Suppressor macrophage treated with lipopolysaccharide for 1 hour (primary cell): ENCODE data around the gene MPDZ.

Experiments
- DNase-seq, 3 donors: peaks; one replicate each; pipeline ENCODE4 v3.0.0-alpha.2; 2020 to 2022

MPDZ gene, protein sequence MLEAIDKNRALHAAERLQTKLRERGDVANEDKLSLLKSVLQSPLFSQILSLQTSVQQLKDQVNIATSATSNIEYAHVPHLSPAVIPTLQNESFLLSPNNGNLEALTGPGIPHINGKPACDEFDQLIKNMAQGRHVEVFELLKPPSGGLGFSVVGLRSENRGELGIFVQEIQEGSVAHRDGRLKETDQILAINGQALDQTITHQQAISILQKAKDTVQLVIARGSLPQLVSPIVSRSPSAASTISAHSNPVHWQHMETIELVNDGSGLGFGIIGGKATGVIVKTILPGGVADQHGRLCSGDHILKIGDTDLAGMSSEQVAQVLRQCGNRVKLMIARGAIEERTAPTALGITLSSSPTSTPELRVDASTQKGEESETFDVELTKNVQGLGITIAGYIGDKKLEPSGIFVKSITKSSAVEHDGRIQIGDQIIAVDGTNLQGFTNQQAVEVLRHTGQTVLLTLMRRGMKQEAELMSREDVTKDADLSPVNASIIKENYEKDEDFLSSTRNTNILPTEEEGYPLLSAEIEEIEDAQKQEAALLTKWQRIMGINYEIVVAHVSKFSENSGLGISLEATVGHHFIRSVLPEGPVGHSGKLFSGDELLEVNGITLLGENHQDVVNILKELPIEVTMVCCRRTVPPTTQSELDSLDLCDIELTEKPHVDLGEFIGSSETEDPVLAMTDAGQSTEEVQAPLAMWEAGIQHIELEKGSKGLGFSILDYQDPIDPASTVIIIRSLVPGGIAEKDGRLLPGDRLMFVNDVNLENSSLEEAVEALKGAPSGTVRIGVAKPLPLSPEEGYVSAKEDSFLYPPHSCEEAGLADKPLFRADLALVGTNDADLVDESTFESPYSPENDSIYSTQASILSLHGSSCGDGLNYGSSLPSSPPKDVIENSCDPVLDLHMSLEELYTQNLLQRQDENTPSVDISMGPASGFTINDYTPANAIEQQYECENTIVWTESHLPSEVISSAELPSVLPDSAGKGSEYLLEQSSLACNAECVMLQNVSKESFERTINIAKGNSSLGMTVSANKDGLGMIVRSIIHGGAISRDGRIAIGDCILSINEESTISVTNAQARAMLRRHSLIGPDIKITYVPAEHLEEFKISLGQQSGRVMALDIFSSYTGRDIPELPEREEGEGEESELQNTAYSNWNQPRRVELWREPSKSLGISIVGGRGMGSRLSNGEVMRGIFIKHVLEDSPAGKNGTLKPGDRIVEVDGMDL (N-terminal part only)

GRCh38 chr9:13279284-13280141 is at the start of gene MPDZ:
MPDZ (minus strand) TSS chr9:13279692; CDS start chr9:13250315, 29,377 bp downstream.
- peak in 2 of 3 donors; percentile 0 to 24 for DNase-seq

DNA sequence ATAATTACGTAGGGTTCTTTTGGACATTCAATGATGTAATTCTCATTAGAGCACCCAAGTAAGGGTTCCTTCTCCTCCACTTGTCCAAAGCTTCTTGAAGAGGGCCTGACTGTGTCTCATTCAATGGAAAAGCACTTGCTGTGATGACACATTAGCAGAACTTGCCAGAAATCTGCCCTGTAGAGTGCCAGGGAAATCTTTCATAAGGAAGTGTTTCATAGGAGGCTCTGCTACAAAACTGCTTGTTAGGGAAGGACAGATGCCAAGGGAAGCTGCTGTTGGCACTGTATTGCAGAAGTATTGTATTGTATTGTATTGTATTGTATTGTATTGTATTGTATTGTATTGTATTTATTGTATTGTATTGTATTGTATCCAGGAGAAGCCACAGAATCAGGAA is 45.5 kb upstream of the MPDZ start:
- no peak for DNase-seq

GRCh38 chr9:13322828-13323550 is 43.5 kb upstream of the MPDZ start:
- DNase-seq = no peak

DNA sequence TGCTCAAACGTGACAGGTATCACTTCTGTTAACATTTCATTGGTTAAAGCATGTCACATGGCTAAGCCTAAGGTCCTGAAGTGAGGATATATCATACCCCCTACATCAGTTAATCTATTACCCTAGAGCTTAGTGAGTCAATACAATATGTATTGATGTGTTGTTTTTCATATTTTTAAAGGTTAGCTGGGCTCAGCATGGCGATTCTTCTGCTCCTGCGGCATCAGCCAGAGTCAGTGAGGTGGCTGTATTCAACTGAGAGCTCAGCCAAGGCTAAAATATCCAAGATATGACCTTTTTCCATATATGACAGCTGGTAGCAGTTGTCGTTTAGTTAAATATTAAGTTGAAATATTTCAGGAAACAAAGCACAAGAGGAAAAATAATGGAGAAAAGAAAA is 38.5 kb upstream of the MPDZ start:
- DNase-seq = peak in 1 of 3 donors; percentile 10

DNA sequence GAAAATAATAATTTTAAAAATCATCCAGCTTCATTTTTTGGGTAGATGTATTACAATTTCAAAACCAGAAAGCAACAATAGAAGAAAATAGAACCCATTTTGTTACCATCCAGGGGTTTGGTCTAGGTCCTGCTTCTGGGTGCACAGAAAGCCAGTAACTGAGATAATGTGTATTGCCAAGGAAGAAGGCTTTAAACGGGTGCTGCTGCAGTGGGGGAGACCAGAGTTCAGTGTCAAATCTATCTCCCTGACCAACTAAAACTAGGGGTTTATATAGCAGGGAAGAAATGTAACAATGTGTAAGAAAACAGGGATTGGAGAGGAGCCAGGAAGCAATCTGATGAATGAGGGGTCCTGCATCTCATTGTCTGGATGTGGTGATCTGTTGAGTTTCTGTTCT is 17.5 kb upstream of the MPDZ start:
- no peak for DNase-seq

GRCh38 chr9:13295556-13295955 is 16.1 kb upstream of the MPDZ start:
- no peak for DNase-seq

DNA sequence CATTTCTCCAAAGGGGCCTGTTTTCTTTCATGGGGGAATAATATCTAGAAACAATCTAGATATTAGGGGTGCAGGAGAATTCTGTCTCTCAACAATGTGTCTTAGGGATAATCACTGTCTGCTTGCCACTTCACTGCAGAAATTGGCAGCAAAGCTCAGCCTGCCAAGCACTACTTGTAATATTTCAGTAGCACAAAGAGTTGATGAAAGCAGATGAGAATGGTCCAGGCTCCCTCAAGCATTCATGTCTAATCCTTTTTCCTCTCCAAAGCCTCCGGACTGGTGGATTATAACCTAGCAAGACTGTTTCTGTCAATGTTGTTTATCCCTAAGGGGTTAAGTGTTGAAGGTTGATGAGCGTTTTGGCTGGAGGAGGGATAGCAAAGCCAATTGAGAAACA is 13.3 kb upstream of the MPDZ start:
- DNase-seq = no peak

GRCh38 chr9:13292158-13292557 is 12.7 kb upstream of the MPDZ start:
- DNase-seq = no peak

GRCh38 chr9:13291718-13292117 is 12.2 kb upstream of the MPDZ start:
- no peak for DNase-seq

- DNase-seq = no peak
Measured at GRCh38 chr9:13284011-13284410, 4.5 kb upstream of the MPDZ start.

GRCh38 chr9:13282998-13283397 is 3.5 kb upstream of the MPDZ start:
- no peak for DNase-seq

GRCh38 chr9:13281356-13282016 is 2.0 kb upstream of the MPDZ start:
- DNase-seq = no peak

DNA sequence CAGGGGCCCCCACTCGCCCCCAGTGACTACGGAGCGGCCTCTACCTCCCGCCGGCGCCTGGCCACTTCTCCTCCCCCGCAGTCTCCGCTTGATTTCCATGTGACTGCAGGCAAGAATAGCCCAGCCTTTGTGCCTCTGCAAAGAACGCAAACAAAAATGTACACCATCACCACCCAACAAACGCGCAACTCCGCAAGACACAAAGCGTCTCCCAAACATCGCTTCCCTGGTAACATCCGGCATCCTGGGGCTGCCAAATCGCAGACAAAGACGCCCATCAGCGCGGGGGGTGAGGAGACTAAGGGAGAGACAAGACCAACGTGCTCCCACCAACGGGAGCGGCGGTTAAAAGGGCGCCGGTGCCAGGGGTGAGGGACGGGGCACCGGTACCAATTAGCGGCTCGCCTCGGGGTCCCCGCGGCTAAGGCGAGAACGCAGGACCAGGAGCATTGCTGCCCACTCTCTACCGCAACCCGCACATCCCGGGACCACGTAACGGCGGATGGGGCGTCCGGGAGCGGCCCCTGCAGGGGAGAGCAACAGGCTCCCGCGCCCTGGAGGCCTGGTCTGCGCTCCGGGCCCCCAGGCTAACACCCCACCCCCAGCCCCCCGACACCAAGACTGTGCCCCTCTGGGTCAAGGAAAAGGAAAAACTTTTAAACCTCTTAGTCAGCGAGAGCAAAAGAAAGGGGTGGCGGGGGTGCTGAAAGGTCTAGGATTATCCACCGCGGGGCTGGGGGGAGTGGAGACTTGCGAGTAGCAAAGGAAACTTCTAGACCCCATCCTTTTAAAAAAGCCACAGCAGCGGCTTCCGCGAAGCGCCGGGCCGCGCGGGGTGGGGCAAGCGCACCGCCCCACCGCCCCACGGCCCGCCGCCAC is 885 bp downstream of the MPDZ start:
- DNase-seq = peak in 1 of 3 donors; percentile 1

DNA sequence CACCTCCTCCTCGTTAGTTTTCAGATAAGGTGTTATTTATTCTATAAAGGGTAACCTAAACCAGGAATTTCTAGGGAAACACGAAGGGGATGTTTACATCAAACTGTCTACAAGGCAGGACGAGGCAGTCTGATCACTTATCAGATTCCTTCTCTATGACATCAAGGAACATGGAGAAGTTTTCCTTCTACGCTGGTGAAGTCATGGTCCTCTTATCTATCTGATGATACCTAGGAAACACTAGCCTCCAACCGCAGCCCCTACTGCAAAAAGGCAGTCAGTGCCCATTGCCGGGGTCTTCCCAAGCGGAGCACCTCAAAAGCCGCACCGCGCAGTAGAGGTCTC is 1.5 kb downstream of the MPDZ start:
- DNase-seq = no peak

DNA sequence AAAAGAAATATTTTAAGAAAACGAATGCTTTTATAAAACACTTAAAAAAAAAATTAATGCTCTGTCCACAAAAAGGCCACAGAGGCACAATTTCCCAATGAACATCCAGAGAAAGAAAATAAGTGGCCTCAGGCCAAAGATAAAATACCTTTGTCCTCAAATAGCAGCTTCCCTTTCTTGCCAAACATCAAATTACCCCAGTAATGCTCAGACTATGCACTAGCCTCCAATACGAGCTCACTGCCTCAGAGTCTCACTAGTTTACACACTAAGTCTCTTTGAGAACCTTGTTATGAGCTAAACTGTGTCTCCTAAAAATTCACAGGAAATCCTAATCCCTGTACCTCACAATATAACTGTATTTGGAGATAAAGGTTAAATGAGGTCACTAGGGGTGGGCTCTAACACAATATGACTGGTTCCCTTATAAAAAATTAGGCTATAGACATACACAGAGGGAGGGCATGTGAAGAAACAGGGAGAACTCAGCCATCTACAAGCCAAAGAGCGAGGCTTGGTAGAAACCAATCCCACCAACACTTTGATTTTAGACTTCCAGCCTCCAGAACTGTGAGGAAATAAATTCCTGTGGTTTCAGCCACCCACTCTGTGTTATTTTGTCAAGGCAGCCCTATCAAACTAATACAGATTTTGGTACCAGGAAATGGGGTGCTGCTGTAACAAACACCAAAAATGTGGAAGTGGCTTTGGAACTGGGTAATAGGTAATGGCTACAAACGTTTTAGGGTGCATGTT is 4.4 kb downstream of the MPDZ start:
- no peak for DNase-seq

DNA sequence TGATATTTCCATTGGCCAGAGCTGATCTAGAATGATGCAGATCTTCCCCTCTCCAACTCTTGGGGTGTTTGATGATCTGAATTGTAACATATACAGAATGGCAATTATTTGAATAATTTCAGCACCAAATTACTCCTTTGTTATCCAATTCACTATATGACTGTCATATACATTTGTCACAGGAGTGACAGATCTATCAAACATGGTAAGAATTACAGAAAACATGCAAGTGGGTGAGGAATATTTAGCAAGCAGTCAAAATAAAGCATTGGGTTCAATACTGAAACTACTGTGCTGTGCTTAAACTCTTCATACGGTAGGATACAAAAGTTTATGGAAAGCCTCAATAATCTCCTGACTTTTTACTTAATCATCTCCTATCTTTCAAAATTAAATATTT is 8.8 kb downstream of the MPDZ start:
- no peak for DNase-seq

GRCh38 chr9:13269589-13270452 is 9.7 kb downstream of the MPDZ start:
- no peak for DNase-seq

DNA sequence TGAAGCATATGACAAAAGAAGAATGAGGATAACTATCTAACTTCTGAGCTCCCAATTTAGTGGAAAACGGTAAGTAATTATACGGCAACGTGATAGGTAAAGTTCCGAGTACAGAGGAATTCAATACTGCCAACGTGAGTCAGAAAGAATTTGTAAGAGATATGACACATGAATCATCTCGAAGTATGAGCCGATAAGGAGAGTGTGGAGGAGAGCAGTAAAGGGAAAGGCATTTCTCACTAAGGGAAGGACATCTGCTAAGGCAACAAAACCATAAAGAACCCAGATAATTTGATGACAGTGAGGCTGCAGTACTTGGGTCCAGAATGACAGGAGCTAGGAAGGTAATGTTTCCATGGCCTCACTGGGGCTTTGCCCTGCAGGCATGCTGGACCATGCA is 11.0 kb downstream of the MPDZ start:
- DNase-seq = no peak
